ENCODE measurements around the gene ZNF619. TPM values are rescaled to one million over a fixed set of nuclear protein-coding genes. Genes with fewer than 3 reads are reported as not detected.
A peak's percentile ranks its signal among the peaks of the same experiment; 100 is the strongest.

Gene ZNF619
- polyA plus RNA-seq, 1 of the 3 experiments (the other 2 are of a cell fraction) = 1.6 TPM

DNA sequence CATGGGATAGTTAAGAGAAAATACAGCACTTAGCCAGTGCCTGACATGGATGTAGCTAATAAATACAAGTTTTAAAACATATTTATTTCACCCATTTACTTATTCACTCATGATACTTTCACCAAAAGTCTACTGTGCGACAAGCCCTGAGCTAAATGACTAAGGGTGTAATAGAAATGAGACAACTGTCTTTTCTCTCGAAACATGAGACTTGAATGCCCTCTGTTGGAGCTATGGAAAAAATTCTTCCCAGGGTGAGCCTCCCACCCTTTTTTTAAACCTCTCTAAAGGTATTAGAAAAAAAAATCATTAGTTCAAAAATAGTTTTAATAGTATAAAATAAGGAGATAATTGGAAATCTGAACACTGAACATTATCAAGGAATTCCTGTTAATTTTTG is 44.1 kb upstream of the ZNF619 start:
- Histone ChIP-seq H3K79me2 (ENCODE audit: insufficient read depth) (no peaks in the 10 kb centered on the region), H3K27ac (ENCODE audit: low read depth in 2 of 2, low read length in 1 of 2) (no peak overlapping the region), H3K4me2 (no peak overlapping the region), H3K4me1 (ENCODE audit: control insufficient read depth in 1 of 2, insufficient read depth in 2 of 2, low read depth in 1 of 2, low read length in 1 of 2) (no peaks in the 10 kb centered on the region; a peak in 1 of 4 replicates), H3K9ac (no peak overlapping the region), H3K4me3 (ENCODE audit: low read depth in 2 of 2, low read length in 1 of 2) (no peak overlapping the region), H3K27me3 (ENCODE audit: insufficient read depth) (no peaks in the 10 kb centered on the region), H3K9me2 (no peaks in the 10 kb centered on the region), H3K36me3 (replicated peaks in 1 of 2; ENCODE audit: control insufficient read depth in 1 of 2, insufficient read depth in 2 of 2, low read length in 1 of 2) (no peaks in the 10 kb centered on the region), H3K9me3 (no peaks in the 10 kb centered on the region), H3F3A (replicated peaks; ENCODE audit: insufficient read depth) (no peaks in the 10 kb centered on the region), H4K20me1 (ENCODE audit: insufficient read depth) (no peaks in the 10 kb centered on the region), H2AFZ (ENCODE audit: low read depth) (no peak overlapping the region)
- 84% methylated on average over 2 of the region's 2 CpGs for WGBS (ENCODE audit: low lambda C conversion rate)
- TF ChIP-seq, protein P1, sequence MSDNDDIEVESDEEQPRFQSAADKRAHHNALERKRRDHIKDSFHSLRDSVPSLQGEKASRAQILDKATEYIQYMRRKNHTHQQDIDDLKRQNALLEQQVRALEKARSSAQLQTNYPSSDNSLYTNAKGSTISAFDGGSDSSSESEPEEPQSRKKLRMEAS (IDR thresholded peaks at IDR 0.05; ENCODE audit: low read depth) = no peak
- TF ChIP-seq, protein P2, sequence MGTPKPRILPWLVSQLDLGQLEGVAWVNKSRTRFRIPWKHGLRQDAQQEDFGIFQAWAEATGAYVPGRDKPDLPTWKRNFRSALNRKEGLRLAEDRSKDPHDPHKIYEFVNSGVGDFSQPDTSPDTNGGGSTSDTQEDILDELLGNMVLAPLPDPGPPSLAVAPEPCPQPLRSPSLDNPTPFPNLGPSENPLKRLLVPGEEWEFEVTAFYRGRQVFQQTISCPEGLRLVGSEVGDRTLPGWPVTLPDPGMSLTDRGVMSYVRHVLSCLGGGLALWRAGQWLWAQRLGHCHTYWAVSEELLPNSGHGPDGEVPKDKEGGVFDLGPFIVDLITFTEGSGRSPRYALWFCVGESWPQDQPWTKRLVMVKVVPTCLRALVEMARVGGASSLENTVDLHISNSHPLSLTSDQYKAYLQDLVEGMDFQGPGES (IDR thresholded peaks at IDR 0.05; ENCODE audit: low read depth, low read length) = no peak
- TF ChIP-seq, protein P3, sequence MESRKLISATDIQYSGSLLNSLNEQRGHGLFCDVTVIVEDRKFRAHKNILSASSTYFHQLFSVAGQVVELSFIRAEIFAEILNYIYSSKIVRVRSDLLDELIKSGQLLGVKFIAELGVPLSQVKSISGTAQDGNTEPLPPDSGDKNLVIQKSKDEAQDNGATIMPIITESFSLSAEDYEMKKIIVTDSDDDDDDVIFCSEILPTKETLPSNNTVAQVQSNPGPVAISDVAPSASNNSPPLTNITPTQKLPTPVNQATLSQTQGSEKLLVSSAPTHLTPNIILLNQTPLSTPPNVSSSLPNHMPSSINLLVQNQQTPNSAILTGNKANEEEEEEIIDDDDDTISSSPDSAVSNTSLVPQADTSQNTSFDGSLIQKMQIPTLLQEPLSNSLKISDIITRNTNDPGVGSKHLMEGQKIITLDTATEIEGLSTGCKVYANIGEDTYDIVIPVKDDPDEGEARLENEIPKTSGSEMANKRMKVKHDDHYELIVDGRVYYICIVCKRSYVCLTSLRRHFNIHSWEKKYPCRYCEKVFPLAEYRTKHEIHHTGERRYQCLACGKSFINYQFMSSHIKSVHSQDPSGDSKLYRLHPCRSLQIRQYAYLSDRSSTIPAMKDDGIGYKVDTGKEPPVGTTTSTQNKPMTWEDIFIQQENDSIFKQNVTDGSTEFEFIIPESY (IDR thresholded peaks at IDR 0.05; ENCODE audit: borderline replicate concordance, low read depth) = no peak
- TF ChIP-seq GABPA (IDR thresholded peaks at IDR 0.05; ENCODE audit: low read depth) (no peak), SIN3A (IDR thresholded peaks at IDR 0.05; ENCODE audit: borderline replicate concordance, low read depth, low read length) (no peak), TEAD4 (IDR thresholded peaks at IDR 0.05; ENCODE audit: borderline replicate concordance, insufficient read depth) (no peak), ELF1 (IDR thresholded peaks at IDR 0.05) (no peak), JUND (IDR thresholded peaks at IDR 0.05) (no peak), RXRA (IDR thresholded peaks at IDR 0.05; ENCODE audit: borderline replicate concordance, low read depth) (no peak), TCF12 (IDR thresholded peaks at IDR 0.05) (no peak), SMC3 (IDR thresholded peaks at IDR 0.05; ENCODE audit: low read depth, low read length) (peak; percentile 36; the same call in 1 of the 2 replicates), FOXJ3 (CRISPR knock-in tag; IDR thresholded peaks at IDR 0.05) (no peak), RAD21 (IDR thresholded peaks at IDR 0.05; ENCODE audit: low read length) (peak; percentile 64), EP300 (IDR thresholded peaks at IDR 0.05; ENCODE audit: borderline replicate concordance in 1 of 2, low read depth in 1 of 2, low read length in 1 of 2) (no peak)
- TF ChIP-seq, protein P4, sequence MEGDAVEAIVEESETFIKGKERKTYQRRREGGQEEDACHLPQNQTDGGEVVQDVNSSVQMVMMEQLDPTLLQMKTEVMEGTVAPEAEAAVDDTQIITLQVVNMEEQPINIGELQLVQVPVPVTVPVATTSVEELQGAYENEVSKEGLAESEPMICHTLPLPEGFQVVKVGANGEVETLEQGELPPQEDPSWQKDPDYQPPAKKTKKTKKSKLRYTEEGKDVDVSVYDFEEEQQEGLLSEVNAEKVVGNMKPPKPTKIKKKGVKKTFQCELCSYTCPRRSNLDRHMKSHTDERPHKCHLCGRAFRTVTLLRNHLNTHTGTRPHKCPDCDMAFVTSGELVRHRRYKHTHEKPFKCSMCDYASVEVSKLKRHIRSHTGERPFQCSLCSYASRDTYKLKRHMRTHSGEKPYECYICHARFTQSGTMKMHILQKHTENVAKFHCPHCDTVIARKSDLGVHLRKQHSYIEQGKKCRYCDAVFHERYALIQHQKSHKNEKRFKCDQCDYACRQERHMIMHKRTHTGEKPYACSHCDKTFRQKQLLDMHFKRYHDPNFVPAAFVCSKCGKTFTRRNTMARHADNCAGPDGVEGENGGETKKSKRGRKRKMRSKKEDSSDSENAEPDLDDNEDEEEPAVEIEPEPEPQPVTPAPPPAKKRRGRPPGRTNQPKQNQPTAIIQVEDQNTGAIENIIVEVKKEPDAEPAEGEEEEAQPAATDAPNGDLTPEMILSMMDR (IDR thresholded peaks at IDR 0.05) = no peak
- TF ChIP-seq, protein P5, sequence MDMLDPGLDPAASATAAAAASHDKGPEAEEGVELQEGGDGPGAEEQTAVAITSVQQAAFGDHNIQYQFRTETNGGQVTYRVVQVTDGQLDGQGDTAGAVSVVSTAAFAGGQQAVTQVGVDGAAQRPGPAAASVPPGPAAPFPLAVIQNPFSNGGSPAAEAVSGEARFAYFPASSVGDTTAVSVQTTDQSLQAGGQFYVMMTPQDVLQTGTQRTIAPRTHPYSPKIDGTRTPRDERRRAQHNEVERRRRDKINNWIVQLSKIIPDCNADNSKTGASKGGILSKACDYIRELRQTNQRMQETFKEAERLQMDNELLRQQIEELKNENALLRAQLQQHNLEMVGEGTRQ (IDR thresholded peaks at IDR 0.05; ENCODE audit: borderline replicate concordance, low read depth, low read length) = no peak
- TF ChIP-seq, protein P6, sequence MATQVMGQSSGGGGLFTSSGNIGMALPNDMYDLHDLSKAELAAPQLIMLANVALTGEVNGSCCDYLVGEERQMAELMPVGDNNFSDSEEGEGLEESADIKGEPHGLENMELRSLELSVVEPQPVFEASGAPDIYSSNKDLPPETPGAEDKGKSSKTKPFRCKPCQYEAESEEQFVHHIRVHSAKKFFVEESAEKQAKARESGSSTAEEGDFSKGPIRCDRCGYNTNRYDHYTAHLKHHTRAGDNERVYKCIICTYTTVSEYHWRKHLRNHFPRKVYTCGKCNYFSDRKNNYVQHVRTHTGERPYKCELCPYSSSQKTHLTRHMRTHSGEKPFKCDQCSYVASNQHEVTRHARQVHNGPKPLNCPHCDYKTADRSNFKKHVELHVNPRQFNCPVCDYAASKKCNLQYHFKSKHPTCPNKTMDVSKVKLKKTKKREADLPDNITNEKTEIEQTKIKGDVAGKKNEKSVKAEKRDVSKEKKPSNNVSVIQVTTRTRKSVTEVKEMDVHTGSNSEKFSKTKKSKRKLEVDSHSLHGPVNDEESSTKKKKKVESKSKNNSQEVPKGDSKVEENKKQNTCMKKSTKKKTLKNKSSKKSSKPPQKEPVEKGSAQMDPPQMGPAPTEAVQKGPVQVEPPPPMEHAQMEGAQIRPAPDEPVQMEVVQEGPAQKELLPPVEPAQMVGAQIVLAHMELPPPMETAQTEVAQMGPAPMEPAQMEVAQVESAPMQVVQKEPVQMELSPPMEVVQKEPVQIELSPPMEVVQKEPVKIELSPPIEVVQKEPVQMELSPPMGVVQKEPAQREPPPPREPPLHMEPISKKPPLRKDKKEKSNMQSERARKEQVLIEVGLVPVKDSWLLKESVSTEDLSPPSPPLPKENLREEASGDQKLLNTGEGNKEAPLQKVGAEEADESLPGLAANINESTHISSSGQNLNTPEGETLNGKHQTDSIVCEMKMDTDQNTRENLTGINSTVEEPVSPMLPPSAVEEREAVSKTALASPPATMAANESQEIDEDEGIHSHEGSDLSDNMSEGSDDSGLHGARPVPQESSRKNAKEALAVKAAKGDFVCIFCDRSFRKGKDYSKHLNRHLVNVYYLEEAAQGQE (IDR thresholded peaks at IDR 0.05; ENCODE audit: low read depth, low read length) = no peak
- DNase-seq = peak; percentile 20
- CTCF ChIA-PET = interaction anchor here (0.7 to 2.5 kb wide), 6 partner anchors 8 to 110 kb away, joined by 4 to 11 read pairs (median 5); no protein-coding TSS in a partner anchor
- POLR2A ChIA-PET = no interaction called here
